Measurements from ENCODE around the gene CXCR4. TPM values are rescaled to one million over a fixed set of nuclear protein-coding genes. Genes with fewer than 3 reads are reported as not detected.

The CXCR4 gene
- polyA plus RNA-seq, 1 of the 3 experiments (the other 2 are of a cell fraction) = 0.48 TPM

- no peak for DNase-seq
- ChIA-PET CTCF (no interaction called here), POLR2A (no interaction called here)
- H4K20me1 ChIP-seq (ENCODE audit: insufficient read depth) = no peaks in the 10 kb centered on the region
- no peaks in the 10 kb centered on the region for H3K79me2 ChIP-seq (ENCODE audit: insufficient read depth)
- H3K9me2 ChIP-seq = no peaks in the 10 kb centered on the region
- no peak overlapping the region for H3K9ac ChIP-seq
- H3K4me2 ChIP-seq = no peak overlapping the region
- WGBS (ENCODE audit: low lambda C conversion rate) = 42% methylated on average over 3 of the region's 3 CpGs
- peaks cover 0 to 29% of the 10 kb centered on the region in 2 experiments; a peak in 2 of 4 replicates for H3K4me1 ChIP-seq (ENCODE audit: control insufficient read depth in 1 of 2, insufficient read depth in 2 of 2, low read depth in 1 of 2, low read length in 1 of 2)
- H3K9me3 ChIP-seq = no peaks in the 10 kb centered on the region
- H3K27ac ChIP-seq (ENCODE audit: low read depth in 2 of 2, low read length in 1 of 2) = no peak overlapping the region
- H3K27me3 ChIP-seq (ENCODE audit: insufficient read depth) = no peaks in the 10 kb centered on the region
- no peak overlapping the region for H2AFZ ChIP-seq (ENCODE audit: low read depth)
- H3F3A ChIP-seq (replicated peaks; ENCODE audit: insufficient read depth) = no peaks in the 10 kb centered on the region
- TF ChIP-seq PBX3 (IDR thresholded peaks at IDR 0.05) (no peak), EP300 (IDR thresholded peaks at IDR 0.05; ENCODE audit: borderline replicate concordance in 1 of 2, low read depth in 1 of 2, low read length in 1 of 2) (no peak), FOXM1 (IDR thresholded peaks at IDR 0.05; ENCODE audit: low read depth) (no peak), ZBTB33 (IDR thresholded peaks at IDR 0.05; ENCODE audit: borderline replicate concordance, low read depth) (no peak), FOSL2 (IDR thresholded peaks at IDR 0.05; ENCODE audit: borderline replicate concordance, low read depth) (no peak)
- H3K4me3 ChIP-seq (ENCODE audit: low read depth in 2 of 2, low read length in 1 of 2) = no peak overlapping the region
- no peaks in the 10 kb centered on the region for H3K36me3 ChIP-seq (replicated peaks in 1 of 2; ENCODE audit: control insufficient read depth in 1 of 2, insufficient read depth in 2 of 2, low read length in 1 of 2)
These were observed 21.7 kb upstream of the CXCR4 start for GRCh38 chr2:136139631-136140030.

GRCh38 chr2:136137982-136138381 is 20.0 kb upstream of the CXCR4 start:
- ChIA-PET POLR2A (no interaction called here), CTCF (interaction anchor here (1.3 to 1.6 kb wide), 2 partner anchors 220 to 240 kb away, joined by 3 to 6 read pairs; no protein-coding TSS in a partner anchor)
- peaks cover 0 to 16% of the 10 kb centered on the region in 2 experiments; a peak in 2 of 4 replicates for H3K4me1 ChIP-seq (ENCODE audit: control insufficient read depth in 1 of 2, insufficient read depth in 2 of 2, low read depth in 1 of 2, low read length in 1 of 2)
- no peak overlapping the region for H3K4me2 ChIP-seq
- no peaks in the 10 kb centered on the region for H3K79me2 ChIP-seq (ENCODE audit: insufficient read depth)
- H3K36me3 ChIP-seq (replicated peaks in 1 of 2; ENCODE audit: control insufficient read depth in 1 of 2, insufficient read depth in 2 of 2, low read length in 1 of 2) = no peaks in the 10 kb centered on the region
- no peak overlapping the region for H3K9ac ChIP-seq
- no peaks in the 10 kb centered on the region for H3K27me3 ChIP-seq (ENCODE audit: insufficient read depth)
- H3K9me2 ChIP-seq = no peaks in the 10 kb centered on the region
- H3F3A ChIP-seq (replicated peaks; ENCODE audit: insufficient read depth) = no peaks in the 10 kb centered on the region
- H3K27ac ChIP-seq (ENCODE audit: low read depth in 2 of 2, low read length in 1 of 2) = no peak overlapping the region
- H4K20me1 ChIP-seq (ENCODE audit: insufficient read depth) = no peaks in the 10 kb centered on the region
- no peak overlapping the region for H2AFZ ChIP-seq (ENCODE audit: low read depth)
- 55% methylated on average over 4 of the region's 4 CpGs for WGBS (ENCODE audit: low lambda C conversion rate)
- H3K4me3 ChIP-seq (ENCODE audit: low read depth in 2 of 2, low read length in 1 of 2) = no peak overlapping the region
- DNase-seq = no peak
- no peaks in the 10 kb centered on the region for H3K9me3 ChIP-seq
- TF ChIP-seq RFX5 (IDR thresholded peaks at IDR 0.05; ENCODE audit: low read length) = no peak
- TF ChIP-seq GABPA (IDR thresholded peaks at IDR 0.05; ENCODE audit: low read depth) = no peak

GRCh38 chr2:136136931-136137330 is 19.0 kb upstream of the CXCR4 start:
- Histone ChIP-seq H3K9ac (no peak overlapping the region), H3K27ac (ENCODE audit: low read depth in 2 of 2, low read length in 1 of 2) (no peak overlapping the region), H3K4me3 (ENCODE audit: low read depth in 2 of 2, low read length in 1 of 2) (no peak overlapping the region), H3K27me3 (ENCODE audit: insufficient read depth) (no peaks in the 10 kb centered on the region), H3K4me2 (no peak overlapping the region), H3K36me3 (replicated peaks in 1 of 2; ENCODE audit: control insufficient read depth in 1 of 2, insufficient read depth in 2 of 2, low read length in 1 of 2) (no peaks in the 10 kb centered on the region), H3K9me2 (no peaks in the 10 kb centered on the region), H3K4me1 (ENCODE audit: control insufficient read depth in 1 of 2, insufficient read depth in 2 of 2, low read depth in 1 of 2, low read length in 1 of 2) (peaks cover 0 to 5% of the 10 kb centered on the region in 2 experiments; a peak in 2 of 4 replicates), H3K79me2 (ENCODE audit: insufficient read depth) (no peaks in the 10 kb centered on the region), H2AFZ (ENCODE audit: low read depth) (no peak overlapping the region), H3F3A (replicated peaks; ENCODE audit: insufficient read depth) (no peaks in the 10 kb centered on the region), H3K9me3 (no peaks in the 10 kb centered on the region), H4K20me1 (ENCODE audit: insufficient read depth) (no peaks in the 10 kb centered on the region)
- WGBS (ENCODE audit: low lambda C conversion rate) = 0% methylated on average over 1 of the region's 1 CpG
- no peak for DNase-seq
- ChIA-PET CTCF (interaction anchor here (0.9 to 1.6 kb wide), 4 partner anchors 12 to 241 kb away, joined by 3 to 6 read pairs (median 4); no protein-coding TSS in a partner anchor), POLR2A (no interaction called here)
- TF ChIP-seq RXRA (IDR thresholded peaks at IDR 0.05; ENCODE audit: borderline replicate concordance, low read depth) (no peak), JUND (IDR thresholded peaks at IDR 0.05) (no peak), RAD21 (IDR thresholded peaks at IDR 0.05; ENCODE audit: low read length) (no peak), MXI1 (IDR thresholded peaks at IDR 0.05; ENCODE audit: low read depth, low read length) (no peak), RFX5 (IDR thresholded peaks at IDR 0.05; ENCODE audit: low read length) (no peak), NFIC (IDR thresholded peaks at IDR 0.05; ENCODE audit: borderline replicate concordance) (no peak), POLR2AphosphoS5 (IDR thresholded peaks at IDR 0.05; ENCODE audit: low read depth, low read length) (no peak), SIN3A (IDR thresholded peaks at IDR 0.05; ENCODE audit: borderline replicate concordance, low read depth, low read length) (no peak), TEAD4 (IDR thresholded peaks at IDR 0.05; ENCODE audit: borderline replicate concordance, insufficient read depth) (no peak), YY1 (IDR thresholded peaks at IDR 0.05; ENCODE audit: low read depth) (no peak), FOXM1 (IDR thresholded peaks at IDR 0.05; ENCODE audit: low read depth) (no peak), MEF2A (IDR thresholded peaks at IDR 0.05; ENCODE audit: borderline replicate concordance, low read depth) (no peak), IRF3 (IDR thresholded peaks at IDR 0.05; ENCODE audit: low read depth, low read length) (no peak), SMC3 (IDR thresholded peaks at IDR 0.05; ENCODE audit: low read depth, low read length) (no peak)

Measured in SK-N-SH (cell line).